Suprapubic skin (tissue), 4 donors: ENCODE data around the gene SSTR3.

Experiments
- CTCF ChIP-seq, 2 donors: fragments of 200-600 bp in 1 of 2; fragments of 450-650 bp in 1 of 2; sonication (generic) in 1 of 2; IDR thresholded peaks; one replicate each; pipeline ENCODE4 v1.5.1; 2016 to 2019; ENCODE audit warnings: antibody characterized with exemption in 2 of 2, mild to moderate bottlenecking in 1 of 2, moderate library complexity in 1 of 2
- EP300 ChIP-seq: sonication (generic); formaldehyde crosslinking; IDR thresholded peaks from one replicate; pipeline ENCODE4 v1.6.1; 2017; ENCODE audit warnings: antibody characterized with exemption
- POLR2A ChIP-seq, 2 donors: fragments of 450-650 bp; IDR thresholded peaks; one replicate each; pipeline ENCODE4 v1.6.1; 2017; ENCODE audit warnings: antibody characterized with exemption in 2 of 2, mild to moderate bottlenecking in 2 of 2, moderate library complexity in 2 of 2
- POLR2AphosphoS5 ChIP-seq, 3 donors: sonication (generic); formaldehyde crosslinking; IDR thresholded peaks; one replicate each; pipeline ENCODE4 v1.6.1; 2017; ENCODE audit warnings: antibody characterized with exemption in 3 of 3

DNA sequence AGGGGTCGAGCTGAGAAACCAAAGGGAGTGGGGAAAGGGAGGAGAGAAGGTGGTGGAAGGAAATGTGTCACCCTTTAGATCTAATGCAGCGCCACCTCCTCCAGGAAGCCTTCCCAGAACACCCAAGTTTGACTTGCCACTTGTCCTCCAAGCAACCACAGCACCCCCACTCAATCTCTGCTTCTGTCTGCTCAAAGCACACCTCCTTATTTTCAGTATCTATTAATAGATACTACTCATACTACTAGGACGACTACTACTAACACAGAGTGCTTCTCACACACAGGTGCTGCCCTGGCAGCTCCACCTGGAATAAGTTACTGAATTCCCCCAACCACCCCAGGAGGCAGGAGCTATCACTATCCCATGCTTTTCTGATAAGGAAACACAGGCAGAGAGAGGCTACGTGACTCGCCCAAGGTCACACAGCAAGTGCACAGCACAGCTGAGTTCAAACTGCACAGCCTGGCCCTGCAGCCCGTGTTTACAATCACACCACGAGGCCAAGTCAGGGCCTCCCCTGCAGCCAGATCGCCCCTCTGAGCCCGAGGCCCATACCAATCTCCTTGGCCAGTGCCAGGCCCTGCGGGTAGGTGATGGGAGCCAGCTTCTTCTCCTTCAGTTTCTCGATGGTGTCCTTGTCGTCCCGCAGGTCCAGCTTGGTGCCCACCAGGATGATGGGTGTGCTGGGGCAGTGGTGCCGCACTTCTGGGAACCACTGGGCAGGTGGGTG lies 18.6 kb upstream of the SSTR3 start:
- TF ChIP-seq CTCF (IDR thresholded peaks at IDR 0.05) (no peak), POLR2A (IDR thresholded peaks at IDR 0.05) (no peak), POLR2AphosphoS5 (IDR thresholded peaks at IDR 0.05) (no peak), EP300 (no peak)
